H1 (cell line): ENCODE results near the gene BRD1. TPM values are rescaled to one million over a fixed set of nuclear protein-coding genes. Genes with fewer than 3 reads are reported as not detected.
A peak's percentile ranks its signal among the peaks of the same experiment; 100 is the strongest.

Experiments
- CTCF ChIA-PET: fragments of 300-600 bp; sonication (Branson Sonifier 250); formaldehyde crosslinking; loops from one replicate; lab custom pipeline; 2021; ENCODE audit not compliant: partially characterized antibody; lab: Charles Lee
- POLR2A ChIA-PET: fragments of 300-600 bp; sonication (Branson Sonifier 250); formaldehyde crosslinking; loops from one replicate; lab custom pipeline; 2021; ENCODE audit warnings: inconsistent platforms; ENCODE audit not compliant: partially characterized antibody; lab: Charles Lee
- DNase-seq, 2 experiments: peaks; one replicate each; pipeline versions ENCODE4 v3.0.0 to v3.0.0-alpha.2; 2010 to 2022; ENCODE audit warnings: low spot score in 2 of 2, low read depth in 1 of 2, mixed read lengths in 1 of 2
- FAIRE-seq: peaks from 2 replicates; lab custom pipeline; 2011; peaks lifted over from hg19 to GRCh38; lab: Jason Lieb, UNC
- H2AFZ ChIP-seq: 2 replicates; pipeline ENCODE4 v1.8.1; 2012; ENCODE audit warnings: low read length, inconsistent platforms
- H2AK5ac ChIP-seq: 2 replicates; pipeline ENCODE4 v1.6.1; 2013; ENCODE audit warnings: low read depth, low read length
- H2BK120ac ChIP-seq: replicated peaks from 2 replicates; pipeline ENCODE3; 2013; ENCODE audit warnings: low read depth, low read length, inconsistent platforms
- H2BK12ac ChIP-seq: 2 replicates; pipeline ENCODE4 v1.6.1; 2013; ENCODE audit warnings: low read depth, low read length
- H2BK15ac ChIP-seq: 2 replicates; pipeline ENCODE4 v1.6.1; 2013; ENCODE audit warnings: low read length
- H2BK20ac ChIP-seq: 2 replicates; pipeline ENCODE4 v1.6.1; 2013; ENCODE audit warnings: low read length
- H2BK5ac ChIP-seq: 2 replicates; pipeline ENCODE4 v1.6.1; 2013; ENCODE audit warnings: low read depth, low read length
- H3K14ac ChIP-seq: 2 replicates; pipeline ENCODE4 v1.6.1; 2013; ENCODE audit warnings: inconsistent platforms; ENCODE audit not compliant: insufficient read length
- H3K18ac ChIP-seq: 2 replicates; pipeline ENCODE4 v1.6.1; 2013; ENCODE audit warnings: low read length; ENCODE audit errors: extremely low read depth
- H3K23ac ChIP-seq: 2 replicates; pipeline ENCODE4 v1.6.1; 2013; ENCODE audit warnings: inconsistent platforms; ENCODE audit not compliant: insufficient read length
- H3K23me2 ChIP-seq: 2 replicates; pipeline ENCODE4 v1.6.1; 2013; ENCODE audit warnings: low read depth, low read length
- H3K27ac ChIP-seq: 2 replicates; pipeline ENCODE4 v1.6.1; 2011; ENCODE audit warnings: low read depth, low read length, inconsistent platforms
- H3K27me3 ChIP-seq, 4 experiments: replicated peaks in 1 of 4; 1 replicate in 1 of 4; 2 replicates in 3 of 4; pipeline versions ENCODE4 v1.6.1 to v1.8.1; 2011 to 2013; ENCODE audit warnings: low read length in 3 of 4, mild to moderate bottlenecking in 3 of 4, inconsistent platforms in 2 of 4, mixed read lengths in 2 of 4, moderate library complexity in 1 of 4; ENCODE audit not compliant: control insufficient read depth in 3 of 4, insufficient read depth in 3 of 4; ENCODE audit errors: extremely low read depth in 1 of 4
- H3K36me3 ChIP-seq, 4 experiments: 2 replicates each; pipeline versions ENCODE4 v1.6.1 to v1.8.1; 2011 to 2013; ENCODE audit warnings: mild to moderate bottlenecking in 4 of 4, low read length in 3 of 4, moderate library complexity in 2 of 4, control low read depth in 1 of 4, inconsistent platforms in 1 of 4; ENCODE audit not compliant: insufficient read depth in 4 of 4, control insufficient read depth in 2 of 4
- H3K4ac ChIP-seq: replicated peaks from 2 replicates; pipeline ENCODE3; 2013; ENCODE audit warnings: low read length, low read depth, mixed read lengths, inconsistent platforms; ENCODE audit not compliant: insufficient read length
- H3K4me1 ChIP-seq, 4 experiments: replicated peaks in 1 of 4; 1 replicate in 1 of 4; 2 replicates in 3 of 4; pipeline versions ENCODE4 v1.6.1 to v1.8.1; 2011 to 2013; ENCODE audit warnings: low read length in 3 of 4, inconsistent platforms in 2 of 4, mixed read lengths in 1 of 4; ENCODE audit not compliant: insufficient read depth in 4 of 4, control insufficient read depth in 3 of 4
- H3K4me2 ChIP-seq, 2 experiments: 2 replicates each; pipeline versions ENCODE4 v1.6.1 to v1.8.1; 2011 to 2013; ENCODE audit warnings: low read depth in 2 of 2, low read length in 2 of 2, control low read depth in 1 of 2, inconsistent platforms in 1 of 2, mild to moderate bottlenecking in 1 of 2; ENCODE audit not compliant: insufficient read depth in 1 of 2
- H3K4me3 ChIP-seq, 4 experiments: fragments of 200-600, 300-600 bp in 1 of 4; sonication (generic), shearing (Covaris generic), sonication (Bioruptor Twin) in 1 of 4; 2 replicates each; pipeline versions ENCODE4 v1.5.1 to v1.8.1; 2011 to 2016; ENCODE audit warnings: low read length in 4 of 4, low read depth in 3 of 4, control low read depth in 2 of 4, inconsistent platforms in 2 of 4, mild to moderate bottlenecking in 2 of 4, mixed read lengths in 1 of 4, moderate library complexity in 1 of 4; ENCODE audit not compliant: insufficient read depth in 2 of 4; ENCODE audit errors: extremely low read depth in 1 of 4
- H3K56ac ChIP-seq: replicated peaks from 2 replicates; pipeline ENCODE3; 2013; ENCODE audit warnings: low read depth, mild to moderate bottlenecking, mixed read lengths, low read length, inconsistent platforms; ENCODE audit not compliant: insufficient read length
- H3K79me1 ChIP-seq: 2 replicates; pipeline ENCODE4 v1.6.1; 2013; ENCODE audit warnings: low read depth, low read length, control low read depth
- H3K79me2 ChIP-seq, 2 experiments: 2 replicates each; pipeline versions ENCODE4 v1.6.1 to v1.8.1; 2012 to 2013; ENCODE audit warnings: low read length in 2 of 2, mild to moderate bottlenecking in 2 of 2, inconsistent platforms in 1 of 2; ENCODE audit not compliant: insufficient read depth in 2 of 2, control insufficient read depth in 1 of 2
- H3K9ac ChIP-seq, 4 experiments: replicated peaks in 1 of 4; 1 replicate in 1 of 4; 2 replicates in 3 of 4; pipeline versions ENCODE4 v1.6.1 to v1.8.1; 2011 to 2013; ENCODE audit warnings: low read depth in 3 of 4, low read length in 3 of 4, control low read depth in 2 of 4, mild to moderate bottlenecking in 2 of 4, moderate library complexity in 2 of 4, inconsistent platforms in 1 of 4; ENCODE audit errors: extremely low read depth in 1 of 4
- H3K9me3 ChIP-seq, 2 experiments: 2 replicates each; pipeline versions ENCODE4 v1.6.1 to v1.8.1; 2012 to 2013; ENCODE audit warnings: mild to moderate bottlenecking in 2 of 2, moderate library complexity in 2 of 2, control low read depth in 1 of 2, inconsistent platforms in 1 of 2, low read depth in 1 of 2, low read length in 1 of 2, mixed read lengths in 1 of 2; ENCODE audit not compliant: insufficient read depth in 2 of 2
- H4K20me1 ChIP-seq, 2 experiments: replicated peaks in 1 of 2; 2 replicates each; pipeline versions ENCODE3 to v1.8.1; 2011 to 2013; ENCODE audit warnings: inconsistent platforms in 2 of 2, low read length in 2 of 2, mild to moderate bottlenecking in 1 of 2; ENCODE audit not compliant: insufficient read depth in 2 of 2, control insufficient read depth in 1 of 2
- H4K5ac ChIP-seq: 2 replicates; pipeline ENCODE4 v1.6.1; 2013; ENCODE audit warnings: low read length, low read depth, mixed read lengths, inconsistent platforms; ENCODE audit not compliant: insufficient read length
- H4K8ac ChIP-seq: 2 replicates; pipeline ENCODE4 v1.8.0; 2013; ENCODE audit warnings: mild to moderate bottlenecking, moderate library complexity, low read length, inconsistent platforms; ENCODE audit not compliant: insufficient read depth; ENCODE audit errors: extremely low read depth
- H4K91ac ChIP-seq: replicated peaks from 2 replicates; pipeline ENCODE3; 2013; ENCODE audit warnings: low read length, mixed read lengths, inconsistent platforms; ENCODE audit not compliant: insufficient read length
- ASH2L ChIP-seq: fragments of 200-600, 300-600 bp; sonication (generic); IDR thresholded peaks from one replicate; pipeline ENCODE4 v1.7.1; 2017; ENCODE audit warnings: low read length
- BCL11A ChIP-seq, 2 experiments: IDR thresholded peaks; one replicate each; pipeline ENCODE4 v1.6.1; 2011; ENCODE audit warnings: low read depth in 2 of 2, low read length in 2 of 2, mild to moderate bottlenecking in 2 of 2
- CHD2 ChIP-seq: IDR thresholded peaks from 2 replicates; pipeline ENCODE4 v1.6.1; 2012; ENCODE audit warnings: low read length, improper control_type of control experiment
- CREB1 ChIP-seq: IDR thresholded peaks from 2 replicates; pipeline ENCODE4 v1.6.1; 2012; ENCODE audit warnings: inconsistent platforms
- NANOG ChIP-seq: IDR thresholded peaks from 2 replicates; pipeline ENCODE4 v1.6.1; 2011; ENCODE audit warnings: low read length, low read depth, mild to moderate bottlenecking, inconsistent platforms; ENCODE audit not compliant: insufficient read depth, poor library complexity, severe bottlenecking
- POLR2A ChIP-seq, 2 experiments: IDR thresholded peaks; 1 replicate in 1 of 2; 2 replicates in 1 of 2; pipeline ENCODE4 v1.6.1; 2011; ENCODE audit warnings: low read depth in 2 of 2, low read length in 2 of 2, mild to moderate bottlenecking in 2 of 2; ENCODE audit errors: control extremely low read depth in 1 of 2
- POLR2AphosphoS5 ChIP-seq: IDR thresholded peaks from 2 replicates; pipeline ENCODE4 v1.6.1; 2011; ENCODE audit warnings: low read depth, low read length
- SP1 ChIP-seq: IDR thresholded peaks from 2 replicates; pipeline ENCODE4 v1.6.1; 2011; ENCODE audit warnings: low read depth, low read length
- TAF1 ChIP-seq: IDR thresholded peaks from 2 replicates; pipeline ENCODE4 v1.6.1; 2011; ENCODE audit warnings: mild to moderate bottlenecking, low read depth, low read length
- ZNF274 ChIP-seq: IDR thresholded peaks from 2 replicates; pipeline ENCODE4 v1.7.0; 2012; ENCODE audit warnings: low read length, borderline replicate concordance; ENCODE audit errors: extremely low read depth
- WGBS, 2 experiments: shearing (Covaris generic) in 1 of 2; methylation state at CpG; one replicate each; pipeline versions ENCODE4 v1.1.6 to v1.1.7; 2013 to 2015; ENCODE audit warnings: low lambda C conversion rate in 2 of 2, mixed read lengths in 2 of 2, inconsistent platforms in 1 of 2, low coverage in 1 of 2, missing lambda C conversion rate in 1 of 2; ENCODE audit not compliant: insufficient replicate concordance in 2 of 2, insufficient coverage in 1 of 2, insufficient read length in 1 of 2; ENCODE audit errors: extremely low coverage in 1 of 2, missing lambda C conversion rate in 1 of 2; 5-methylcytosine and 5-hydroxymethylcytosine counted together
- polyA plus RNA-seq, 7 experiments: library from polyadenylated mRNA; depleted of rRNA in 3 of 7; stranded (reverse) in 5 of 7; unstranded in 2 of 7; fragments of >200 nt in 5 of 7; fragments of 200-250 nt in 2 of 7; gene quantifications; 1 replicate in 5 of 7; 2 replicates in 1 of 7; 4 replicates in 1 of 7; pipeline versions ENCODE4 v1.2.1 to v1.2.3, GENCODE V29; 2011 to 2013; ENCODE audit warnings: missing spikeins in 2 of 7, mixed read lengths in 2 of 7
- total RNA-seq: library from RNA; stranded (reverse); fragmentation: NEBNext Ultra II Directional; extraction: Animal tissue kit (Norgen Biotek cat#: 25700); gene quantifications from 2 replicates; pipeline ENCODE4 v1.2.1, GENCODE V29; 2021
- TF ChIP-seq, protein P1 (sequence below): IDR thresholded peaks from 2 replicates; pipeline ENCODE4 v1.6.1; 2012; ENCODE audit warnings: inconsistent platforms
- TF ChIP-seq, protein P2 (sequence below): IDR thresholded peaks from 2 replicates; pipeline ENCODE4 v1.6.1; 2011; ENCODE audit warnings: low read length, improper control_type of control experiment

BRD1 gene
- total and polyA plus RNA-seq, 2 of the 8 experiments (the other 6 are each of a cell fraction or from before 2014, with no cell fraction given), result 6.8 to 34.0 TPM

DNA sequence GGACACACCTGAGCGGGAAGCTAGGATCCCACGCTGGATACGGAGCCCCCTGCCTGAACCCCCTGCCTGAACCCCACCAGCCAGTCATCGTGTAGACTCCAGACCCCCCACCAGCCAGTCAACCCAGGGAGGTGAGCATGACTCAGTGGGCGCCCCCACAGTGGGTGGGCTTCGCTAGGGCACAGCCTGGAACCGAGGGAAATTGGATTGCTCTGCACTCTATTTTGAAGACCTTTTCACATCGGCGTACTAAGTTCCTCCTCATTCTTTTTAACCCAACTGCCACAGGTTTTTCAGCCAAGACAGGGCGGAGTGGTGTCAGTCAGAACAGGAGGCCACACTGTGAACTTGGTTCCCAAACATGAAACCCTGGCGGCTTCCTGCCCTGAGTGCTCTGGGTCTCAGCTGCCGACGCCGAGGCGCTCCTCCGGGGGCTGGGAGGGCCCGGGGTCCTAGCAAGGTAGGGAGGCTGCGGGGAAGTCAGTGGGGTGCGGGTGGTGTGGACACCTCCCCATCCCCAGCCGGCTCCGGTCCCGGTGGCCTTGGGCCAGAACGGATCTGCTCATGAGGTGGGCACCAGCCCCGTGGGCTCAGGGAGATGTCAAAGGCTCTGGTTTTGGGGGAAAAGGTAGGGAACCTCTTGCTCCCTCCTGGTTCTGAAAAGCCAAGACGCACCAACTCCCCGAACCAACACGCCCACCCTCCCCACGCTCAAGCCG, 57.0 kb downstream of the BRD1 start:
- Histone ChIP-seq H4K8ac (no peak overlapping the region), H2BK15ac (no peak overlapping the region), H3K9ac (no peak overlapping the region), H2BK120ac (no peak overlapping the region), H3K14ac (no peak overlapping the region), H3K9me3 (peaks cover 5 to 8% of the 10 kb centered on the region in 2 experiments; a peak in 2 of 4 replicates), H3K4me1 (peaks cover 0 to 6% (median under 1%) of the 10 kb centered on the region in 4 experiments; a peak in 4 of 7 replicates), H3K27me3 (peaks cover 0 to 3% (median 0%) of the 10 kb centered on the region in 4 experiments; a peak in 2 of 7 replicates), H4K20me1 (peaks cover 2 to 8% of the 10 kb centered on the region in 2 experiments), H2AK5ac (no peak overlapping the region), H3K79me2 (no peaks in the 10 kb centered on the region), H4K5ac (no peak overlapping the region), H2BK5ac (no peak overlapping the region), H3K23me2 (peaks cover 10% of the 10 kb centered on the region; the same call in 1 of the 2 replicates), H3K4me2 (peak overlapping the region; percentile 75 to 78; a peak in 3 of 4 replicates), H3K4me3 (peak overlapping the region in 1 of 4 experiments; percentile 61; a peak in 2 of 8 replicates), H3K4ac (no peak overlapping the region), H3K23ac (no peak overlapping the region), H3K36me3 (peaks cover 3 to 16% (median 10%) of the 10 kb centered on the region in 4 experiments; a peak in 6 of 8 replicates), H3K18ac (no peak overlapping the region), H2BK12ac (0 out of 2 replicates have a peak overlapping the region, but pooled peaks have one; percentile 33), H4K91ac (no peak overlapping the region), H2BK20ac (no peak overlapping the region), H3K56ac (no peak overlapping the region), H3K79me1 (no peaks in the 10 kb centered on the region; the same call in 1 of the 2 replicates), H2AFZ (no peak overlapping the region), H3K27ac (no peak overlapping the region)
- ChIA-PET CTCF (interaction anchor here (2.2 kb wide), 1 partner anchor 222 kb away, joined by 7 read pairs; no protein-coding TSS in a partner anchor), POLR2A (interaction anchor here (0.6 to 1.6 kb wide), 4 partner anchors 20 to 370 kb away, joined by 3 to 4 read pairs (median 4); no protein-coding TSS in a partner anchor)
- 68% methylated on average over 20 of the region's 29 CpGs; no CpG with 5 or more reads in 1 of the 2 experiments for WGBS, 2 experiments
- FAIRE-seq, result no peak
- DNase-seq, result no peak
- no peak for TF ChIP-seq CHD2
- TF ChIP-seq, protein P1, sequence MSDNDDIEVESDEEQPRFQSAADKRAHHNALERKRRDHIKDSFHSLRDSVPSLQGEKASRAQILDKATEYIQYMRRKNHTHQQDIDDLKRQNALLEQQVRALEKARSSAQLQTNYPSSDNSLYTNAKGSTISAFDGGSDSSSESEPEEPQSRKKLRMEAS, result no peak
- no peak for TF ChIP-seq BCL11A (IDR thresholded peaks at IDR 0.05; ENCODE audit: low read depth in 2 of 2, low read length in 2 of 2)
- TF ChIP-seq ASH2L, result no peak
- no peak for TF ChIP-seq NANOG
- TF ChIP-seq POLR2AphosphoS5, result no peak
- no peak for TF ChIP-seq ZNF274
- TF ChIP-seq, protein P2, sequence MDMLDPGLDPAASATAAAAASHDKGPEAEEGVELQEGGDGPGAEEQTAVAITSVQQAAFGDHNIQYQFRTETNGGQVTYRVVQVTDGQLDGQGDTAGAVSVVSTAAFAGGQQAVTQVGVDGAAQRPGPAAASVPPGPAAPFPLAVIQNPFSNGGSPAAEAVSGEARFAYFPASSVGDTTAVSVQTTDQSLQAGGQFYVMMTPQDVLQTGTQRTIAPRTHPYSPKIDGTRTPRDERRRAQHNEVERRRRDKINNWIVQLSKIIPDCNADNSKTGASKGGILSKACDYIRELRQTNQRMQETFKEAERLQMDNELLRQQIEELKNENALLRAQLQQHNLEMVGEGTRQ, result no peak
- TF ChIP-seq TAF1, result no peak
- no peak for TF ChIP-seq POLR2A (IDR thresholded peaks at IDR 0.05; ENCODE audit: control extremely low read depth in 1 of 2, low read depth in 2 of 2, low read length in 2 of 2)
- no peak for TF ChIP-seq CREB1
- TF ChIP-seq SP1, result no peak
